ENCODE measurements around the gene C1orf232. TPM values are rescaled to one million over a fixed set of nuclear protein-coding genes. Genes with fewer than 3 reads are reported as not detected.

The C1orf232 gene
- total RNA-seq, result not detected
- polyA plus RNA-seq, result not detected
- total RNA-seq, result 0 reads per million in 6 experiments

DNA sequence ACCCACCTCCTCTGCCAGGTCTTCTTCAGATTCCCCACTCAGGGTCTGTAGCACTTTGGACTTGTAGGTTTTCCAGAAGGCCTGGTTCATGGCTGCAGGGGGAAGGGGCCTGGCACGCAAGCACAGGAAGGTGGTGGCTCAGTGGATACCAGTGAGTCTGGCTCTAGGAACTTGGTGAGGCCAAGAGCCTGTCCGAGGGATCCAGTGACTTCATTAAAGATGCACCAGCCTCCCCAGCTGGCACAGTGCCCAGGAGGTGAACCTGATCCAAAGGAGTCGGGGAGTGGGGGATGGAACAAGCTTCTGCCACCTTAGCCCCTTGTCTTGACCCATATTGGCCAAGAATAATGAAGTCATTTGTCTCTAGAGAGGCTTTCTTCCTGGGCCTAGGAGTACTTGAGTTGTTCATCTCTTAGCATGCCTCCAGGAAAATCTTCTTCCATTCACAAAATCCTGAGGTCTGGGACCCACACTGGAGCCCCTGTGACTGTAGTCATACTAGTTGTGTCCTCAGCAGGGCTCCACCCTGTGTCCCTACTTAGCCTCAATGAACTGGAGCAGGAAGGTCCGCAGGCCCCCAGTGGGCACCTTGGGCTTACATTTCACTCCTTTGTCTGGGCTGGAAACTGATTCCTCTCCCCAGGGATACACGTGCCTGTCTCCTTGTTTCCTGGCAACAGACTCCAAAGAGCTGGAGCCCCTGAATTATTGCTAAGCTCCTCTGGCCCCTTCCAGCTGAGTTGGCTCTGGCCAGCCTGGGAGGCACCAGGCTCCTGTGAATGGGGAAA is at the start of gene C1orf232:
C1orf232 (minus strand) TSS at position 554 of the 788 bp plus-strand sequence; CDS start at position 90, 464 bp downstream.
- H3K9me3 Mint-ChIP-seq, result no peaks in the 10 kb centered on the region
- H3K4me1 Mint-ChIP-seq, result peaks cover 6 to 24% (median 16%) of the 10 kb centered on the region in 4 donors
- H3K4me3 Mint-ChIP-seq, result peak within 1 kb of the TSS; percentile 81 to 91 (median 87)
- POLR2A ChIA-PET, result interaction anchor here (0.6 to 1.4 kb wide), 3 partner anchors 149 to 551 kb away, joined by 3 read pairs; partner anchors contain the start of gene CD52
- DNase-seq, result no peak
- no peak for ATAC-seq
- peaks cover 0 to 9% (median 2%) of the 10 kb centered on the region in 5 donors for H3K27me3 Mint-ChIP-seq
- H3K27ac Mint-ChIP-seq, result peak within 1 kb of the TSS; percentile 60 to 93 (median 90)
- H3K36me3 Mint-ChIP-seq, result peaks cover 0 to 3% (median 0%) of the 10 kb centered on the region in 3 donors

DNA sequence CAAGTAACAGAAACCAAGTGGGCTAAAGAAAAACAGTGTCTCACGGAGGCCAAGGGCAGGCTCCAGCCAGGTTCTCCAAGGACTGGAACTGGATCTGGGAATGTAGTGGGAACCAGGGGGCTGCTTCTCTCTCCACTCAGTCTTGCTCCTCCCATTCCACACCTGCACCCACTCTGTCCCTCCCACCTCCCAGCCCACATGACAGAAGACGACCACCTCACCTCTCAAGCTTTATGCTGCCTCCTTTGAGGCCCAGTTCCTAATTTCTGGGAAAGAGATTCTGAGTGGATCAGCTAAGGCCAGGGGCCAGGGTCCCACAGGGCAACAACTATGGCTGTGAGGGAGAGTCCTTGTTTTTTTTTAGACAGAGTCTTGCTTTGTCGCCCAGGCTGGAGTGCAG is 46.5 kb upstream of the C1orf232 start:
- POLR2A ChIA-PET, result no interaction called here
- Mint-ChIP-seq H3K4me3 (no peak overlapping the region), H3K27ac (no peak overlapping the region), H3K4me1 (no peaks in the 10 kb centered on the region), H3K9me3 (no peaks in the 10 kb centered on the region), H3K36me3 (no peaks in the 10 kb centered on the region), H3K27me3 (peaks cover 0 to 4% (median 0%) of the 10 kb centered on the region in 5 donors)
- DNase-seq (no peak), ATAC-seq (no peak)

GRCh38 chr1:26213335-26213905 is 44.7 kb upstream of the C1orf232 start:
- no peak overlapping the region for H3K27ac Mint-ChIP-seq
- no peaks in the 10 kb centered on the region for H3K36me3 Mint-ChIP-seq
- no peak for DNase-seq
- no peaks in the 10 kb centered on the region for H3K4me1 Mint-ChIP-seq
- POLR2A ChIA-PET, result interaction anchor here (0.6 to 0.8 kb wide), 4 partner anchors 19 to 782 kb away, joined by 3 to 5 read pairs (median 3); no protein-coding TSS in a partner anchor
- no peaks in the 10 kb centered on the region for H3K27me3 Mint-ChIP-seq
- H3K4me3 Mint-ChIP-seq, result no peak overlapping the region
- no peak for ATAC-seq
- no peaks in the 10 kb centered on the region for H3K9me3 Mint-ChIP-seq

DNA sequence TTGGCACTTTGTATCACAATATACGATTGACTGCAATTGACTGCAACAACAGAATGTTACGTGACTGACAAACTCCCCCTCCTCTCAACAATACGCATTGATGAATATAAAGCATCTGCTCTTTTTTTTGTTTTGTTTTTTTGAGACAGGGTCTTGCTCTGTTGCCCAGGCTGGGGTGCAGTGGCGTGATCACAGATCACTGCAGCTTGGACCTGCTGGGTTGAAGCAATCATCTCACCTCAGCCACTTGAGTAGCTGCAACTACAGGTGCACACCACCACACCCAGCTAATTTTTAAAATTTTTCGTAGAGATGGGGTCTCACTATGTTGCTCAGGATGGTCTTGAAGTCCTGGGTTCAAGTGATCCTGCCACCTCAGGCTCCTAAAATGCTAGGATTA is 44.0 kb upstream of the C1orf232 start:
- no peak overlapping the region for H3K4me3 Mint-ChIP-seq
- ATAC-seq, result no peak
- H3K4me1 Mint-ChIP-seq, result no peaks in the 10 kb centered on the region
- no peak overlapping the region for H3K27ac Mint-ChIP-seq
- DNase-seq, result no peak
- POLR2A ChIA-PET, result interaction anchor here (0.6 to 0.8 kb wide), 2 partner anchors 20 to 21 kb away, joined by 3 to 5 read pairs; no protein-coding TSS in a partner anchor
- H3K36me3 Mint-ChIP-seq, result no peaks in the 10 kb centered on the region
- no peaks in the 10 kb centered on the region for H3K9me3 Mint-ChIP-seq
- no peaks in the 10 kb centered on the region for H3K27me3 Mint-ChIP-seq

- Mint-ChIP-seq H3K4me3 (no peak overlapping the region), H3K36me3 (no peaks in the 10 kb centered on the region), H3K27ac (no peak overlapping the region), H3K4me1 (no peaks in the 10 kb centered on the region), H3K27me3 (no peaks in the 10 kb centered on the region), H3K9me3 (no peaks in the 10 kb centered on the region)
- ATAC-seq (no peak), DNase-seq (no peak)
- POLR2A ChIA-PET, result no interaction called here
Measured at GRCh38 chr1:26210147-26210870, 41.5 kb upstream of the C1orf232 start.

DNA sequence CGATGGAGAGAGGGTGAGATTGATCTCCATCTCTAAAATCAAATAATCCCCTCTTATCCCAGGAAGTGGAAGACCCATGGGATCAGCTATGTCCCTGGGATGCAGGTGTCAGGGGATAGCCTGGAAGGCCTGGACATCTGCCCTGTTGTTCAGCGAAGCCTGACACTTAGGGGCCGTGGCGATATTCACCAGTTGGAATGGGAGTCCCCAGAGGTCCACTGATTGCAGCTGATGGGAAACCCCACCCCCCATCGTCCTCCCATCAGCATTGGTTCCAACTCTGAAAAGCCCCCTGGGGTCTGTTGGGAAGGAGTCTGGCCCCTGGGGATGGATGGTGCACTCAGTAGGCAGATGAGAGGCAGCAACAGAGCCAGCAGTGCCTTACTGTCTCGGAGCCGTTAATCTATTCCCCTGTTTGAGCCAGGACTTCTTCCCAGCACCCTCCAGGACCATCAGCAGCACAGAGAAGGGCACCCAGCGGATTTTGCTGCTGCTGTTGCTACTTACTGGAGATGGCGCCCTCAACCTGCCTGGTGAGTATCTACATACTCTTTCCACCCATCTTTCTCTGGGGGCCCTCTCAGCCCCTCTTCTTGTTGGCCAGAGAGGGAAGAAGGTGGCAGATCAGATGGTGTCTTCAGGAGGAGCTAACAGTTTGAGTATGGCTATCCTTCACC is 35.0 kb upstream of the C1orf232 start:
- Mint-ChIP-seq H3K27ac (peak overlapping the region in 2 of 10 donors; percentile 84), H3K4me1 (peaks cover 3 to 30% (median 25%) of the 10 kb centered on the region in 4 donors)
- POLR2A ChIA-PET, result interaction anchor here (1.2 to 1.4 kb wide), 2 partner anchors 30 to 34 kb away, joined by 3 read pairs; partner anchors contain the start of genes CEP85 and ZNF593

GRCh38 chr1:26200413-26200812 is 31.6 kb upstream of the C1orf232 start:
- Mint-ChIP-seq H3K4me3 (peak overlapping the region in 2 of 10 donors; percentile 1 to 28), H3K4me1 (peaks cover 3 to 30% (median 25%) of the 10 kb centered on the region in 4 donors), H3K36me3 (no peaks in the 10 kb centered on the region), H3K27ac (peak overlapping the region in 4 of 10 donors; percentile 84 to 96 (median 84)), H3K9me3 (no peaks in the 10 kb centered on the region), H3K27me3 (peaks cover 0 to 2% (median 0%) of the 10 kb centered on the region in 5 donors)
- POLR2A ChIA-PET, result interaction anchor here (0.9 kb wide), 1 partner anchor 17 kb away, joined by 3 read pairs; no protein-coding TSS in a partner anchor
- ATAC-seq (no peak), DNase-seq (no peak)

More for the DNA sequence above, 35.0 kb upstream of the C1orf232 start:
- Mint-ChIP-seq H3K4me3 (no peak overlapping the region), H3K27me3 (peaks cover 0 to 2% (median 0%) of the 10 kb centered on the region in 5 donors), H3K9me3 (no peaks in the 10 kb centered on the region), H3K36me3 (no peaks in the 10 kb centered on the region)
- no peak for DNase-seq
- ATAC-seq, result no peak

- Mint-ChIP-seq H3K36me3 (no peaks in the 10 kb centered on the region), H3K9me3 (no peaks in the 10 kb centered on the region), H3K27me3 (peaks cover 0 to 1% (median 0%) of the 10 kb centered on the region in 5 donors), H3K4me3 (peak overlapping the region in 1 of 10 donors; percentile 12), H3K27ac (no peak overlapping the region), H3K4me1 (peaks cover 3 to 27% (median 21%) of the 10 kb centered on the region in 4 donors)
- POLR2A ChIA-PET, result no interaction called here
- DNase-seq (no peak), ATAC-seq (no peak)
Measured at GRCh38 chr1:26197813-26198212, 29.1 kb upstream of the C1orf232 start.

- H3K9me3 Mint-ChIP-seq, result no peaks in the 10 kb centered on the region
- H3K4me1 Mint-ChIP-seq, result peaks cover 0 to 22% (median 16%) of the 10 kb centered on the region in 4 donors
- ATAC-seq, result no peak
- POLR2A ChIA-PET, result interaction anchor here (0.6 to 0.8 kb wide), 3 partner anchors 18 to 653 kb away, joined by 3 to 5 read pairs (median 4); no protein-coding TSS in a partner anchor
- no peak for DNase-seq
- no peak overlapping the region for H3K4me3 Mint-ChIP-seq
- peak overlapping the region in 1 of 10 donors; percentile 50 for H3K27ac Mint-ChIP-seq
- no peaks in the 10 kb centered on the region for H3K36me3 Mint-ChIP-seq
- H3K27me3 Mint-ChIP-seq, result peaks cover 0 to 1% (median 0%) of the 10 kb centered on the region in 5 donors
Measured at GRCh38 chr1:26197301-26197700, 28.5 kb upstream of the C1orf232 start.

DNA sequence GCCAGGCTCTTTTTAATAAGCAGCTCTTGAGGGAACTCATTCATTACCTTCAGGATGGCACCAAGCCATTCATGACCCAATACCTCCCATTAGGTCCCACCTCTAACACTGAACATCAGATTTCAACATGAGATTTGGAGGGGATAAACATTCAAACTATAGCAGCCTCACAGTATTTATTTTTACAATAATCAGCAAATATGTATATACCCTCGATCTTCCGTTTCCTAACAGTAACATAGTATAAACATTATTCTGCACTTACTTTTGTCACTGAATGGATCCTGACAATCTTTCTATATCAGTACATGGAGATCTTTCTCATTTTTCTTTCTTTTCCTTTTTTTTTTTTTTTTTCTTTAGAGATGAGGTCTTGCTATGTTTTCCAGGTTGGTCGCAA is 27.0 kb upstream of the C1orf232 start:
- POLR2A ChIA-PET, result interaction anchor here (0.7 kb wide), 1 partner anchor 102 kb away, joined by 5 read pairs; no protein-coding TSS in a partner anchor
- Mint-ChIP-seq H3K36me3 (no peaks in the 10 kb centered on the region), H3K9me3 (no peaks in the 10 kb centered on the region), H3K27ac (no peak overlapping the region), H3K4me3 (no peak overlapping the region), H3K4me1 (peaks cover 6 to 18% (median 10%) of the 10 kb centered on the region in 4 donors), H3K27me3 (peaks cover 0 to 1% (median 0%) of the 10 kb centered on the region in 5 donors)
- no peak for DNase-seq
- ATAC-seq, result no peak

- ATAC-seq, result no peak
- H3K4me3 Mint-ChIP-seq, result peak overlapping the region in 1 of 10 donors; percentile 19
- POLR2A ChIA-PET, result interaction anchor here (0.6 to 0.7 kb wide), 2 partner anchors 21 to 232 kb away, joined by 4 to 5 read pairs; no protein-coding TSS in a partner anchor
Measured at GRCh38 chr1:26191739-26192138, 23.0 kb upstream of the C1orf232 start.

More at GRCh38 chr1:26191739-26192138, 23.0 kb upstream of the C1orf232 start:
- H3K4me1 Mint-ChIP-seq, result peaks cover 6 to 12% (median 8%) of the 10 kb centered on the region in 4 donors
- H3K27me3 Mint-ChIP-seq, result no peaks in the 10 kb centered on the region
- no peaks in the 10 kb centered on the region for H3K9me3 Mint-ChIP-seq
- H3K27ac Mint-ChIP-seq, result peak overlapping the region in 6 of 10 donors; percentile 6 to 84 (median 52)
- H3K36me3 Mint-ChIP-seq, result peaks cover 0 to 2% (median 0%) of the 10 kb centered on the region in 3 donors
- DNase-seq, result no peak
